Astrocyte of the spinal cord (primary cell): ENCODE data around the gene ADGRG1.

Experiments
- DNase-seq: peaks from one replicate; pipeline ENCODE4 v3.0.0; 2011; ENCODE audit warnings: low read depth, low spot score
- H3K4me3 ChIP-seq: 2 replicates; pipeline ENCODE4 v1.5.1; 2011; ENCODE audit warnings: low read depth, mild to moderate bottlenecking, low read length, moderate library complexity
- CTCF ChIP-seq: IDR thresholded peaks from 2 replicates; pipeline ENCODE4 v1.5.1; 2012; ENCODE audit warnings: low read depth, mild to moderate bottlenecking, low read length, inconsistent platforms
- in situ Hi-C: cut with HindIII; loops from 2 replicates; pipeline ENCODE4 v1.10.0; 2017; ENCODE audit warnings: low sequenced_read_pairs

Gene ADGRG1

DNA sequence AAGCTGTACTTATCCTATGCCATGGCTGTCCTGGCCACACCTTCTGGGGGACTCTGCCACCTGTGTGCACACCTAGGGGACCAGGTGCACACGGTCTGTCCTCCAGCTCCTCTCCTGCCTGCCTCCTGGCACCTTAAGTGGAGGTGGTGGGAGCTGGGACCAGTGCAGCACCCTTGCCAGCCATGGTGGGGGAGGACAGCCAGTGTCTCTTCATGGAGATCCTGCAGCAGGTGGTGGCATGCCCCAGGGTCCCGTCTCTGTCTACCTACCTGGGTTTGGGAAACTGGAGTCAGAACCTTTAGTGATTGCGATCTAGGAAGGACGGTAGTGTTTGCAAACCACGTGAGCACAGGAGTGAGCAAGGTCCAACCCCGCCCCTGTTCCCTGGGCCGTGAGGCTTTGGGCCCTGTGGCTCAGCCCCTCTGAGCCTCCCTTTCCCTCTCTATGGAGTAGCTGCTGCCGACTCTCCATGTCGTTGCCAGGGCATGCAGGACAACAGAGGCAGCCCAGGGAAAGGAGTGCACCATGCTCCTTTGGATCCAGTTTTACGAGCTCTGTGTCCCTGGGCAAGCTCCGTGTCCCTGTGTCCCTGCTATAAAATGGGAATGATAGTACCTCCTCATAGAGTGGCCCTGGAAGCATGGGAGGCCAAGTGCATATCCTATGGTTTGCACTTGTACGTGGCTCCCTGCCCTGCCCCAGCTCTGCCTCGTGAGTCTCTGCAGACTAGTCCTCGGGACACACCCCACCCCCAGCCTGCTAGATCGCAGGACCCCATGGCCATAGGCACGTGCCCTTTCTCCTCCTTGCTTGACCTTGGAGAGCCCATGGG is 7.1 kb downstream of the ADGRG1 start:
- in situ Hi-C loops, result no loop called here
- H3K4me3 ChIP-seq, result no peak overlapping the region
- no peak for DNase-seq
- TF ChIP-seq CTCF, result no peak

DNA sequence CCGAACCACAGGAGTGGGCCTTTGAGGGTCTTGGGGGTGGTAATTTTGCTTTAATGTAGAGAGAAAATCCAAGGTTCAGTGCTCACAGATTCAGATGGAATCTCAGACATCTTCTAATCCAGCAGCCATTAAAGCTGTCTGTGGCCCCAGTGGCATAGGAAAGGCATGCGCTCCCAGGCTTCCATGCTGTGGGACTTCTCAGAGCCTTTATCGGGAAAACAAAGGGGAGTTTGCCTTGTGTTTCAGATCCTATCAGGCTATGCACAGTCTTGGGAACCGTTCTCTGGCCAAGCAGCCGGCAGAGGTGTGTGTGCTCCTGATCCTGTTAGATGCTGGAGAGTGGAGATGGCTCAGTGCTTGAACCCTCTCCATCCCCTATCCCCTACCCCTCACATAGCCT is 7.8 kb downstream of the ADGRG1 start:
- no peak for DNase-seq
- H3K4me3 ChIP-seq, result no peak overlapping the region
- in situ Hi-C loops, result no loop called here
- no peak for TF ChIP-seq CTCF

- H3K4me3 ChIP-seq, result no peak overlapping the region
- TF ChIP-seq CTCF, result no peak
These were observed 8.6 kb downstream of the ADGRG1 start for GRCh38 chr16:57637020-57637419.

DNA sequence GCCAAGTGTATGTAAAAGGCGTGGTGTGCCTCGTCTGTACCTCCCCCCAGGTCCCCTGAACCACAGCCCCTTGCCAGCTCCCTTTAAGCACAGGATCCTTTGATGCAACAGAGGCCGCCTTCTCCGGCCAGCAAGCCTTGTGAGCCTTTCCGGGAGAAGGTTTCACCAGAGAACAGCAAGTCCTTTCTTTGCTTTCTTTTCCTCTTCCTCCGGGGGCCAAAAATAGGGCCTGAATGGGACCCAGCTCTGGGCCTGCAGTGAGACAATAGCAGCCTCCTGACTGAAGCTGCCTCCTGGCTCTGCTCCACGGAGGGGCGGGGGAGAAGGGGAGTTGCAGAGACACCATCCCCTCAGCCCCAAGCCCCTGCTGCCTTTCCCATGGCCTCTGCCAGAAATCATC is 9.0 kb downstream of the ADGRG1 start:
- DNase-seq, result no peak
- no peak overlapping the region for H3K4me3 ChIP-seq
- in situ Hi-C loops, result no loop called here
- no peak for TF ChIP-seq CTCF

More at GRCh38 chr16:57637020-57637419, 8.6 kb downstream of the ADGRG1 start:
- in situ Hi-C loops, result no loop called here
- no peak for DNase-seq

GRCh38 chr16:57637965-57638364 is 9.5 kb downstream of the ADGRG1 start:
- no peak overlapping the region for H3K4me3 ChIP-seq
- in situ Hi-C loops, result no loop called here
- no peak for TF ChIP-seq CTCF
- DNase-seq, result no peak

DNA sequence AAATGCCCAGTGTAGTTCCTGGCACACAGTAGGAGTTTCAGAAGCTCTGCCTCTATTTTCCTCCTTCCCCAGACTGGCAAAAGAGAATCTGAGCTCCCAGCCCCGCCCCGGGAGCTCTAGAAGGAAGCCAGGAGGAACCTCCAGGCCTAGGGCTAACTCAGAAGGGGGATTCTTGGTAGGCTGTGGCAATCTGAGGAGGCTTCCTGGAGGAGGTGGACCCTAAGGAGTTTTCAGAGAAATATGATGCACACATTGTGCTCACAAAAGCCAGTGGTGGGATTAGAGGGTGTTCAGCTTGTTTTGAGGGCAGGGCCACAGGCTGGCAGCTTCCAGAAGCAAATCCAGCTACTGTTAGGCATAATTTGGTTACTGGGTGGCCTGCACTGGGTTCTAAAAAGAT is 10.0 kb downstream of the ADGRG1 start:
- no peak for DNase-seq
- no peak overlapping the region for H3K4me3 ChIP-seq
- no peak for TF ChIP-seq CTCF
- in situ Hi-C loops, result no loop called here
